ENCODE measurements around the gene MEOX1. TPM values are rescaled to one million over a fixed set of nuclear protein-coding genes. Genes with fewer than 3 reads are reported as not detected.
"Not testable (repeated sequence)": the region's sequence is repeated elsewhere in the genome, so short reads cannot be mapped to it uniquely, and the experiment has no call there.

MEOX1 gene
- total RNA-seq, 1 experiment from 2014 or later: not detected

GRCh38 chr17:43689131-43689530, 27.4 kb upstream of the MEOX1 start:
- no peak for DNase-seq (ENCODE audit: low read depth)
- in situ Hi-C loops (cut with HindIII; ENCODE audit: low pct_unique_long_range_greater_than_20kb, low sequenced_read_pairs): no loop called here

DNA sequence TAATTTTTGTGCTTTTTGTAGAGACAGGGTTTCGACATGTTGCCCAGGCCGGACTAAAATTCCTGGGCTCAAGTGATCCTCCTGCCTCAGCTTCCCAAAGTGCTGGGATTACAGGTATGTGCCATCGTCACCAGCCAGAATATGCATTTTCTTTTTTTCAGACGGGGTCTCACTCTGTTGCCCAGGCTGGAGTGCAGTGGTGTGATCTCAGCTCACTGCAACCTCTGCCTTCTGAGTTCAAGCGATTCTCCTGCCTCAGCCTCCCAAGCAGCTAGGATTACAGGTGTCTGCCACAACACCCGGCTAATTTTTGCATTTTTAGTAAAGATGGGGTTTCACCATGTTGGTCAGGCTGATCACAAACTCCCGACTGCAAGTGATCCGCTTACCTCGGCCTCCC, 25.2 kb upstream of the MEOX1 start:
- in situ Hi-C loops (cut with HindIII; ENCODE audit: low pct_unique_long_range_greater_than_20kb, low sequenced_read_pairs); DNase-seq (ENCODE audit: low read depth): not testable (repeated sequence)

DNA sequence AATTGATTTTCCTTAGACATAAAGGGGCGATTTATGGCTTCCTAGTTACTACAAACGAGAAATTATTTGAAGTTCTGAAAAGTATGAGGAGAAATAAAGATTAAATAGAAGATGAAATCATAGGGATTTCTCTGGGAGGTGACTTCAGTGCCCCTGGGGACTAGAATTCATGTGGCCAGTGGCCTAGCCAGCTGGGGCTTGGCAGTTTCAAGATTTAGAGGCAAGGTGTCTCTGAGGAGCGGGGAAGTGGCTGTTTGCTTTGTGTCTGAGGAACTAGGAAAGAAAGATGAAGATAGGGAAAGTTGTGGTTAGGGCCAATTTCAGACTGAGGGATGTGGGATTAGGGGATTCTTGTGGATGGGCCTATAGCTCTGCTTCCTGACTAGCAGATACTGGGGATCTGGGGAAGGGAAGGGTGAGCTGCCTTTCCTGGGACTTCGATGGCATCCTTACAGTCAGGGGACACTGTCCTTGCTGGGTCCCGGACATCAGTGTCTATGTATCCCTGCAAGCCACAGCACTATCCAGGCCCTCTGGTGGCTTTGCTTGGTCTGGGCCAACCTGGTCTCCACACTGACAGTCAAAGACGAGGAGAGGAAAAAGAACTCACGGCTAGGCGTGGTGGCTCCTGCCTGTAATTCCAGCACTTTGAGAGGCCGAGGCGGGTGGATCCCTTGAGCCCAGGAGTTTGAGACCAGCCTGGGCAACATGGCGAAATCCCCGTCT, 22.4 kb upstream of the MEOX1 start:
- in situ Hi-C loops (cut with HindIII; ENCODE audit: low pct_unique_long_range_greater_than_20kb, low sequenced_read_pairs): no loop called here

DNA sequence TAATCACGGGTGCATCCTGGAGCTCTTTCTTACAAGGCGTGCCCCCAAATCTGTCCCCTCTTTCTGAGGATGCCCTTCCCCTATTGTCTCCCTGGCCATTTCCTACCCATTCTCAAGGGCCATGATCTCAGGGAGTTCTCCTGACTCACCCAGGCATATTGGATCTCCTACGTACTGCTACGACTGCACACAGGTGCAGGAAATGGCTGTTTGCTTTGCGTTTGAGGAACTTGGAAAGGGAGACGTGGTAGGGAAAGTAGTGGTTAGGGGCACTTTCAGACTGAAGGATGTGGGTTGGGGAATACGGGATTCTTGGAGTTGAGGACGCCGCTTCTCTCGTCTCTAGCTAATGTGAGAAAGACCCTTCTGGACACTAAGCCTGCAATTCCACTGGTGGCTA, 18.7 kb upstream of the MEOX1 start:
- no peak for DNase-seq (ENCODE audit: low read depth)
- in situ Hi-C loops (cut with HindIII; ENCODE audit: low pct_unique_long_range_greater_than_20kb, low sequenced_read_pairs): no loop called here

More for the DNA sequence above, 22.4 kb upstream of the MEOX1 start:
- no peak for DNase-seq (ENCODE audit: low read depth)

DNA sequence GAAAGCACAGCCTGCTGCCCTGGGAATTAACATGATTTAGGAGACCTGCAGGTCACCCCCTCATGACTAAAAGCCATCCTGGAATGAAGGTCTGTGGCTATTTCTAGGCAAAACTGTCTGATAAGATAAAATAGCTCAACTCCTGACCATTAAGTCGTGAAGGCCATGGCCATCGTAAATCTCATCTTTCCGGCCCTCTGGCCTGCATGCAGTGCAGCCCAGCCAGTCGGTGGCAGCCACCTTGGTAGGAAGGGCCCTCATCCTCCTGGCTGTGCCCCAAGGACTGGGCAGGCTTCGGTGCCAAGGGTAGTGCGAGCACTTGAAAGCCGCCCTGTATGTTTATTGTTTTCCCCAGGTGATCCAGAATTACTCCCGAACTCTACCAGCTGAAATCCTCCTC, 18.2 kb upstream of the MEOX1 start:
- no peak for DNase-seq (ENCODE audit: low read depth)
- in situ Hi-C loops (cut with HindIII; ENCODE audit: low pct_unique_long_range_greater_than_20kb, low sequenced_read_pairs): no loop called here

DNA sequence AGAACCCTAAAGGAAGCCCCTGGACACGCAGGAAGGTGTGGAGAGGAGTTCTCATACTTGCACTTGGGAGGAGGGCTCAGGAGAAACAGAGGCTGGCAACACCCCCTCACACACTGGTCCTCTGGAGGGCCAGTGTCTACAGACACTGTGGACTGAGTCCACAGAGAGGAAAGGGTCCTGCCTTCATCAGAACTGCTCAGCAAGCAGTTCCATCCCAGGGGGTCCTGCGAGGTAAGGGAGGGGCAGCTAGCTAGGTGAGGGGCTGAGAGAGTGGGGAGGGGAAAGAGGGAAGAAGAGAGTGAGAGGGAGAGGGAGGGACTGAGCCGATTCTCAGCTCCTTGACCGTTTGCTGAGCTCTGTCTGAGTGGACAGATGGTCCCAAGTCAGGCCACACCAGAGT, 17.7 kb upstream of the MEOX1 start:
- DNase-seq (ENCODE audit: low read depth): no peak
- in situ Hi-C loops (cut with HindIII; ENCODE audit: low pct_unique_long_range_greater_than_20kb, low sequenced_read_pairs): no loop called here

DNA sequence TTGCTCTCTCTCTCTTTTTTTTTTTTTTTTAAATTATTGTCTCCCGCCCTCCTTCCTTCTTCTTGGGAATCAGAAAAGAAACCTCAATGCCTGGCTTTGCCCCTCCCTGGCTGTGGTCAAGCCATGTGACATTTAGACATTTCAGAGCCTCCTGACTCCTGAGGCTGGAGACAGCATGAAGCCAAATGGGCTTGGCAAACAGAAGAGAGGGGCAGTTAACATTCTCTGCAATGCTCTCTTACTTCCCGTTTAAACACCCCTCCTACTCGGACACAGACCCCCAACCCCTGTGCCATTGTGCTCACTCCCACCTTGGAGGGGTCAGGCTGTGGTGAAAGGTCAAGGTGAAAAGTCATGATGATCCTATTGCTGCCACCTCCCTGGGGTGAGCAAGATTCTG, 14.7 kb upstream of the MEOX1 start:
- peak; percentile 48 for DNase-seq (ENCODE audit: low read depth)
- in situ Hi-C loops (cut with HindIII; ENCODE audit: low pct_unique_long_range_greater_than_20kb, low sequenced_read_pairs): no loop called here

DNA sequence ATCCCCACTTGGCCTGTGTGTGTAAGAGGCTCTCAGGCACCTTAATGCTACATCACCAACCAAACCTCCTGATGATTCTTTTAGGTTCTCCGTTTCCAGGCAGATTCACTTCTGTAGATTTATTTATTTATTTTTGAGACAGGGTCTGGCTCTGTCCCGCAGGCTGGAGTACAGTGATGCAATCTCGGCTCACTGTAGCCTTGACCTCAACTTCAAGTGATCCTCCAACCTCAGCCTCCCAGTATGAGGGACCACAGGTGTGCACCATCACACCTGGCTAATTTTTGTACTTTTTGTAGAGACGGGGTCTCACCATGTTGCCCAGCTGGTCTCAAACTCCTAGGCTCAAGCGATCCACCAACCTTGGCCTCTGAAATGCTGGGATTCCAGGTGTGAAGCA, 12.7 kb upstream of the MEOX1 start:
- in situ Hi-C loops (cut with HindIII; ENCODE audit: low pct_unique_long_range_greater_than_20kb, low sequenced_read_pairs): no loop called here
- no peak for DNase-seq (ENCODE audit: low read depth)

DNA sequence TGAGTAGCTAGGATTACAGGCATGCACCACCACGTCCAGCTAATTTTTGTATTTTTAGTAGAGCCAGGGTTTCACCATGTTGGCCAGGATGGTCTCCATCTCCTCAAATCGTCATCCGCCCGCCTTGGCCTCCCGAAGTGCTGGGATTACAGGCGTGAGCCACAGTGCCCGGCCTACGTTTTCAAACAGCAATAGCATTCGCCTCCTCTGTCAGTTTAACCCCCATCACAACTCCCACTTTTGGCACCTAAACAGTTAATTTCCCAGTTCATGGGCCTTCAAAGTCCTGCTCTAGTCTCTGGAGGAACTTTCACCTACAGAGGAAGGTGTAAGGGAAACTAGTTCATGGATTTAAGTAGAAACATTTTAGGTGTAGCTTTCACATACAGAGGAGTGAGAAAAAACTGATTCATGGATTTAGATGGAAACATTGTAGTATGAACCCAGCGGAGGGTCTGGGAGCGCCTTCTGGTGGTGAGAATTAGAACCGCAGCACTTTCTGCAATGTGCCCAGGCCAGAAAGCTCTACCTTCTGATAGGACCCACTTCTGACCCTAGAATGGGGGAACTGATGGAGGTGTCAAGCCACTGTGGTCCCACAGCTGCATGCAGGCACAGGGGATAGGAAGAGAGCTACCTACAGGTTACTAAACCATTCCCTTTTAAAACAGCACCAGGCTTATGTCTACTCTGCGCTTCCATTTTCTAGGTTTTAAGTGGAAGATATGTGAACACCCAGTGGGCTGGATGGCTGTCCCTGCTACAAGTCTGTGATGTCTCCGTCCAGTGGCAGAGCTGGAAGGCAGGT, 12.0 kb upstream of the MEOX1 start:
- peak; percentile 46 for DNase-seq (ENCODE audit: low read depth)
- in situ Hi-C loops (cut with HindIII; ENCODE audit: low pct_unique_long_range_greater_than_20kb, low sequenced_read_pairs): no loop called here

GRCh38 chr17:43671755-43672519, 10.2 kb upstream of the MEOX1 start:
- in situ Hi-C loops (cut with HindIII; ENCODE audit: low pct_unique_long_range_greater_than_20kb, low sequenced_read_pairs): no loop called here
- no peak for DNase-seq (ENCODE audit: low read depth)

DNA sequence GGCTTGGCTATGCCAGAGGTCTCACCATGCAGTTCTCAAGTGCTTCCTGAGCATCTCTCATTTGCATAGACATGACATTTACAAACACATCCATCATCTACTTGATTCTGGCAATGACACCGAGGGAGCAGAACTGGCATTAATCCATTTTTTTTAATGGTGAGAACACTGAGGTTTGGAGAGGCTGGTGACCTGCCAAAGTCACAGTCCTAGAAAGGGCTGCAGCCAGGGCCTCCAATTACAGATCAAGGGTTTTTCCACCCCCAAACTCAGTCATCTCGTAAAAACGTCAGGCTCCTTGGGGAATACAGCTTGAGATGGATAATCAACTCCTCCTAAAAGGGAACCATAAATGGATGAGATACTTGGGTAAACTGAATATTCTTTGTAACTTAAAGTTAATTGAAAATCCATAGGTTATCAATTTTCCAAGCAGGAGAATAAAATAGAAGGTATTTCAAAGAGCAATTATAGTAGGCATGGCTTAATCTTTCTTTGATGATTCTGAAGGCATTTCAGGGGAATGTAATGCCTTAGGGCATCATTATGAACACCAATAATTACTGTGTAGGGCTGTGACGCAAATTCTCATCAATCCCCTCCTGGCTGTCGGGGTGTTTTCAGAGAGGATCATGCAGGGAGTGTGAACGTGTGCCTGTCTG, 9.4 kb upstream of the MEOX1 start:
- no peak for DNase-seq (ENCODE audit: low read depth)
- in situ Hi-C loops (cut with HindIII; ENCODE audit: low pct_unique_long_range_greater_than_20kb, low sequenced_read_pairs): no loop called here

DNA sequence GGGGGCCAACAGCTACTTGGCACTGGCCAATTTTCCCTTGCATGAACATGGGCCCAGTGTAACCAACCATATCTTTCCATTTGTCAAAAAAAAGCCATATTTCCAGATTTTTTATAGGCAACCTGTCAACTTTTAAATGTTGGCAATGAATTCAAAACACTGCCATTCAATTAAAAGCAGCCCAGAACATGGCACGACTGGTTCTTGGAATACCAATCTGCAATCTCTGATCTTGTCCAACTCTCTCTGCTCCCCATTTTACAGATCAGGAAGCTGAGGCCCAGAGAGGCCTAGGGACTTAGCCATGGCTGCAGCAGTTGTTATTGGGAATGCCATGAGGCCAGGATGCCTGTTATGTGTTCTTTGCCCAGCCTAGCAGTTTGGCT, 8.9 kb upstream of the MEOX1 start:
- no peak for DNase-seq (ENCODE audit: low read depth)
- in situ Hi-C loops (cut with HindIII; ENCODE audit: low pct_unique_long_range_greater_than_20kb, low sequenced_read_pairs): no loop called here

DNA sequence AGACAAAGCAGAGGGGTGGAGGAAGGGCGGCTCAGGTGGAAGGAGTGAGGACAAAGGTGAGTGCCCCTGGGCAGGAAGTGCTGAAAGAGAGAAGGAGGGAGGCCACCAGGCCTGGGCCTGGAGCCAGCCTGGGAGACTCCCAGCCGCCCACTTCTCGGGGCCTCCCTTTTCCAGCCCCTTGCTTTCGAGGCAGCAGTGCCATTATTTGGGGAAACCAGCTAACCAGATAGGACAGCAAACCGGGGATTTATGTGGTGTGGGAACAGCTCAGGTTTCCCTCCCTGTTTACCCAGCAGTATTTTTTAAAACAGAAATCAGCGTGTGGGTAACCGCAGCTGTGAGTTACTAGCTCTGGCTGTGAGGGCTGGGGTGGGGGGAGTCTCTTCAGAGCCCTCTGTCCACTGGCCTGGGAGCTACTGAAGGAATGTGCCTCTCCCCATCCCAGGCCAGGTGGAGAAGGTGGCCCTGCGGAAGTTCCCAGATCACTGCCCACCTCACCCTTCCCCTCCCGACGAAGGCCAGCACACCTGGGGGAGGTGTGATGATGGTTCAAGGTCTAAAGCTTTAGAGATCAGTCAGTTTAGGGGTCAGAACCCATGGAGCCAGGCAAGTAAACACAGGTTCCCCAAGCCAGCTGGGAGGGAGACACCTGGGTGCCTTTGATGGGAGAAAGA, 8.4 kb upstream of the MEOX1 start:
- in situ Hi-C loops (cut with HindIII; ENCODE audit: low pct_unique_long_range_greater_than_20kb, low sequenced_read_pairs): no loop called here

GRCh38 chr17:43667947-43668348, 6.2 kb upstream of the MEOX1 start:
- in situ Hi-C loops (cut with HindIII; ENCODE audit: low pct_unique_long_range_greater_than_20kb, low sequenced_read_pairs): no loop called here
- no peak for DNase-seq (ENCODE audit: low read depth)

More for the DNA sequence above, 8.4 kb upstream of the MEOX1 start:
- no peak for DNase-seq (ENCODE audit: low read depth)

- in situ Hi-C loops (cut with HindIII; ENCODE audit: low pct_unique_long_range_greater_than_20kb, low sequenced_read_pairs): no loop called here
- DNase-seq (ENCODE audit: low read depth): no peak
Observed at GRCh38 chr17:43667506-43667905, 5.8 kb upstream of the MEOX1 start.

GRCh38 chr17:43665937-43666236, 4.2 kb upstream of the MEOX1 start:
- no peak for DNase-seq (ENCODE audit: low read depth)
- in situ Hi-C loops (cut with HindIII; ENCODE audit: low pct_unique_long_range_greater_than_20kb, low sequenced_read_pairs): no loop called here

DNA sequence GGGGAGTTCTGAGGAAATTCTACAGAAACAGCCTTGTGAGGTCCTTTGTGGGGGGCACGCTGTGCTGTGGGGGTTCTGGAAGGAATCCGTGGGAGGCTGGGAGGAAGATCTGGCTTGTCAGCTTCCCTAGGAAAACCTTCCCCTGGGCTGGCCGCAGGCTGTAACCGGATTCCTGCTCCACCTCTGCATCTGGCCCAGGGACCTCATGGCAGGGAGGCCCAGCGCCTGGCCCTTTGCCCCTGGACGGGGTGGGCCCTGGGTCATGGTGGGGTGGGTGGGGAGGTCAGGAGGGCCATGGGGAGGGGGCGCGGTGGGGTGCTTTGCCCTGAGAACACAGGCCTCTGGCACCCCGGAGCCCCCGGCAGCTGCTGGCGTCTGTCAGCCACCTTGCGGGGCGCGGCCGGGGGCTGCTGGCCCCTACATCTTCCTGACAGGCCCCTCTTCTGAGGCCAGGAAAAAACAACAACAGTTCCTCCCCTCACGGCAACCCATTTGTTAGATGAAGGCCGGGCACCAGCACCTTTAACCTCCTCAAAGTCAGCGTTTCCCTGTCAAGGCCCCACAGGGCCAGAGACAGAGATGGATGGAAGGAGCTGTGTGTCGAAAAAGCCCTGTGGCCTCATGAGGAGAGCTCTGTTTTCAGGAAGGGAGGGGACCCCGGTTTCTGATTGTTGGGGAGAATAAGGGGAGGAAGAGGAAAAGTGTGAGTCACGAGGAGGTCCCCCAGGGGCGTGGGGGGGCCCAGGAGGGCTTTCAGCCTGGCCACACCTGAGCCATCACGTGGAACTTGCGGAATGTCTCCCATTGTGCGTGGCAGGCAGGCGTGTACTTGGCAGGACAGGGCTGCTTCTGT, 3.6 kb upstream of the MEOX1 start:
- in situ Hi-C loops (cut with HindIII; ENCODE audit: low pct_unique_long_range_greater_than_20kb, low sequenced_read_pairs): no loop called here
- DNase-seq (ENCODE audit: low read depth): no peak
